ENCODE results near the gene RHOT2. TPM values are rescaled to one million over a fixed set of nuclear protein-coding genes. Genes with fewer than 3 reads are reported as not detected.
A peak's percentile ranks its signal among the peaks of the same experiment; 100 is the strongest.

RHOT2 gene
- total and polyA plus RNA-seq, 10 of the 15 experiments (the other 5 are each of a cell fraction or from before 2014, with no cell fraction given), result 3.7 to 174 (median 69.8) TPM

DNA sequence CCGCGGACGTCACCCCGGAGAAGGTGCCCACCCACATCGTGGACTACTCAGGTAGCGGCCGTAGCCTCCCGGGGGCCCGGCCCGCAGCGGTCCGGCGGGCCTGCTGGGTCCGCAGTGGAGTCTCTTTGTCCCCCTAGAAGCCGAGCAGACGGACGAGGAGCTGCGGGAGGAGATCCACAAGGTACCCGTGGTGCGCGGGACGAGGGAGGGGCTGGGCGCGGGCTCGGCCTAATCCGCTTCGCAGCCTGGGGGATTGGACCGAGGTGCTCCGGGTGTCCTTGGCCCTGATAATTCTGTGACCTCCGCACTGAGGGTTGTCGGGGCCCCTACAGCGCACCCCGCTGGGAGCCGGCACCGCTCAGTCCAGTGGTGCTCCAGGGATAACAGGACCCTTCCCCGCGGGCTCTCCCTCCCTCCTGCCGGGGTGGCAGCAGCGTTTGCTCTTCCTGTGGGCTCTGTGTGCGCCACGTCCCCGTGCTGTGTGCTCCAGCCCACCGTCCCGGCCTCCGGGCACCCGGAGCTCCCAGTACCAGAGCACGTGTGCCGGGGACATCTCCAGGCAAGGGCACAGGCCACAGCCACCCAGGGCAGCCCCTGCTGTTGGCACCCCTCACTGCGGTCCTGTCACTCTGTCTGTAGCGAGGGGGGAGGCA is 713 bp downstream of the RHOT2 start:
- Histone ChIP-seq H3K27me3 (replicated peaks in 1 of 2; ENCODE audit: control insufficient read depth in 2 of 2, insufficient read depth in 2 of 2, low read length in 1 of 2) (no peaks in the 10 kb centered on the region), H4K20me1 (ENCODE audit: control insufficient read depth, insufficient read depth) (no peaks in the 10 kb centered on the region; the same call in 1 of the 2 replicates), H3K9me3 (replicated peaks; ENCODE audit: control insufficient read depth, insufficient read depth, low read length) (no peaks in the 10 kb centered on the region), H3K4me2 (ENCODE audit: control insufficient read depth, insufficient read depth) (peak overlapping the region; percentile 82), H3K36me3 (ENCODE audit: control insufficient read depth in 2 of 2, insufficient read depth in 2 of 2, low read length in 1 of 2) (peaks cover 0 to 18% of the 10 kb centered on the region in 2 experiments; a peak in 3 of 4 replicates), H3K4me1 (ENCODE audit: control insufficient read depth, insufficient read depth, low read length) (peaks cover 2% of the 10 kb centered on the region; the same call in 1 of the 2 replicates), H3K4me3 (peak overlapping the region; percentile 90), H3K27ac (ENCODE audit: control insufficient read depth, insufficient read depth) (peak overlapping the region; percentile 73), H3K79me2 (ENCODE audit: control insufficient read depth, insufficient read depth, low read length) (peaks cover 16% of the 10 kb centered on the region), H2AFZ (ENCODE audit: control insufficient read depth, low read depth, low read length) (no peak overlapping the region), H3K9ac (ENCODE audit: control insufficient read depth, insufficient read depth, low read length) (peak overlapping the region; percentile 97)
- ATAC-seq, result peak; percentile 19
- TF ChIP-seq TCF7 (IDR thresholded peaks at IDR 0.05; ENCODE audit: borderline replicate concordance) (no peak), PAX5 (IDR thresholded peaks at IDR 0.05; ENCODE audit: borderline replicate concordance, low read depth, low read length) (no peak), GATAD2B (conservative IDR thresholded peaks at IDR 0.05; ENCODE audit: low read depth) (no peak), IRF4 (IDR thresholded peaks at IDR 0.05; ENCODE audit: low read depth, low read length) (no peak), JUND (IDR thresholded peaks at IDR 0.05; ENCODE audit: low read depth, low read length) (no peak)
- TF ChIP-seq, protein P1, sequence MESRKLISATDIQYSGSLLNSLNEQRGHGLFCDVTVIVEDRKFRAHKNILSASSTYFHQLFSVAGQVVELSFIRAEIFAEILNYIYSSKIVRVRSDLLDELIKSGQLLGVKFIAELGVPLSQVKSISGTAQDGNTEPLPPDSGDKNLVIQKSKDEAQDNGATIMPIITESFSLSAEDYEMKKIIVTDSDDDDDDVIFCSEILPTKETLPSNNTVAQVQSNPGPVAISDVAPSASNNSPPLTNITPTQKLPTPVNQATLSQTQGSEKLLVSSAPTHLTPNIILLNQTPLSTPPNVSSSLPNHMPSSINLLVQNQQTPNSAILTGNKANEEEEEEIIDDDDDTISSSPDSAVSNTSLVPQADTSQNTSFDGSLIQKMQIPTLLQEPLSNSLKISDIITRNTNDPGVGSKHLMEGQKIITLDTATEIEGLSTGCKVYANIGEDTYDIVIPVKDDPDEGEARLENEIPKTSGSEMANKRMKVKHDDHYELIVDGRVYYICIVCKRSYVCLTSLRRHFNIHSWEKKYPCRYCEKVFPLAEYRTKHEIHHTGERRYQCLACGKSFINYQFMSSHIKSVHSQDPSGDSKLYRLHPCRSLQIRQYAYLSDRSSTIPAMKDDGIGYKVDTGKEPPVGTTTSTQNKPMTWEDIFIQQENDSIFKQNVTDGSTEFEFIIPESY (IDR thresholded peaks at IDR 0.05), result no peak
- TF ChIP-seq, protein P2, sequence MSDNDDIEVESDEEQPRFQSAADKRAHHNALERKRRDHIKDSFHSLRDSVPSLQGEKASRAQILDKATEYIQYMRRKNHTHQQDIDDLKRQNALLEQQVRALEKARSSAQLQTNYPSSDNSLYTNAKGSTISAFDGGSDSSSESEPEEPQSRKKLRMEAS (IDR thresholded peaks at IDR 0.05; ENCODE audit: low read depth, low read length), result no peak
- ChIA-PET SMC1A (ENCODE audit: uncharacterized antibody, unreplicated experiment) (no interaction called here), POLR2A (interaction anchor here (1.0 to 1.2 kb wide), 2 partner anchors 19 to 32 kb away, joined by 3 to 4 read pairs; partner anchors contain the start of genes METTL26 and WDR90), CTCF (interaction anchor here (0.6 to 1.8 kb wide), 5 partner anchors 9 to 293 kb away, joined by 3 to 11 read pairs (median 4); partner anchors contain the start of genes METTL26 and WDR90), RAD21 (ENCODE audit: unreplicated experiment) (no interaction called here)
- WGBS (ENCODE audit: insufficient coverage, insufficient replicate concordance, low lambda C conversion rate, missing lambda C conversion rate), result 2% methylated on average over 43 of the region's 50 CpGs
- no peak for DNase-seq (ENCODE audit: low read depth, low spot score)
- no TSS peak for BruUV-seq (replicated peaks)
- FAIRE-seq, result no peak
- intact Hi-C loops (cut with micrococcal nuclease; ENCODE audit: unreplicated experiment), result loop anchor here (10.0 kb wide), 1 partner anchor 274 kb away; the partner anchor contains the start of gene NME4
- in situ Hi-C loops (cut with MboI), result loop anchor here (10.0 kb wide), 1 partner anchor 274 kb away; the partner anchor contains the start of gene NME4

Data from GM12878 (cell line).